Pancreas (tissue), 10 donors: ENCODE results near the gene GPX8. TPM values are rescaled to one million over a fixed set of nuclear protein-coding genes. Genes with fewer than 3 reads are reported as not detected.

Source experiments
- ATAC-seq, 4 donors: fragments of 200-7000 bp; cut with Tn5 transposase; one replicate each; pipeline versions ENCODE4 v1.8.0 to v1.9.1; 2020; ENCODE audit warnings: mild to moderate bottlenecking in 4 of 4, moderate library complexity in 4 of 4
- DNase-seq, 6 donors: peaks; one replicate each; pipeline ENCODE4 v3.0.0-alpha.2; 2020
- FAIRE-seq: peaks from 2 replicates; lab custom pipeline; 2012; peaks lifted over from hg19 to GRCh38; lab: Jason Lieb, UNC
- H3K27ac ChIP-seq, 4 donors: fragments of 200-600 bp; sonication (generic); 1 replicate in 3 of 4; 2 replicates in 1 of 4; pipeline versions ENCODE4 v1.5.0 to v1.8.0; 2020
- H3K27me3 ChIP-seq, 4 donors: fragments of 200-600 bp; one replicate each; pipeline ENCODE4 v1.8.0; 2021
- H3K36me3 ChIP-seq, 3 donors: fragments of 200-600 bp; sonication (generic) in 1 of 3; one replicate each; pipeline versions ENCODE4 v1.5.0 to v1.8.0; 2020 to 2021
- H3K4me1 ChIP-seq, 3 donors: fragments of 200-600 bp; one replicate each; pipeline ENCODE4 v1.8.0; 2021
- H3K4me3 ChIP-seq, 4 donors: fragments of 200-600 bp; sonication (generic) in 2 of 4; one replicate each; pipeline versions ENCODE4 v1.5.0 to v1.8.0; 2020 to 2021
- H3K9me3 ChIP-seq, 4 donors: fragments of 200-600 bp; one replicate each; pipeline ENCODE4 v1.8.0; 2021
- CTCF ChIP-seq, 4 donors: fragments of 200-600 bp; sonication (generic) in 3 of 4; IDR thresholded peaks; one replicate each; pipeline versions ENCODE4 v1.5.0 to v1.8.0; 2021; ENCODE audit warnings: antibody characterized with exemption in 4 of 4
- WGBS, 2 donors: extraction: QIAGEN DNeasy Blood & Tissue Kit; methylation state at CpG; one replicate each; pipeline ENCODE4 v1.1.7; 2013; 5-methylcytosine and 5-hydroxymethylcytosine counted together
- intact Hi-C, 3 donors: fragments of 100-400 bp; cut with DNase I; formaldehyde crosslinking; loops; one replicate each; pipeline versions ENCODE4 v1.11.1 to v1.14.2; 2022
- polyA plus RNA-seq, 2 donors: library from polyadenylated mRNA; stranded (reverse); fragments of 200-250 nt; gene quantifications; one replicate each; pipeline ENCODE4 v1.2.3, GENCODE V29; 2013
- total RNA-seq, 6 donors: library from RNA; stranded (reverse); fragmentation: NEBNext Ultra II Directional in 4 of 6; extraction: Animal tissue kit (Norgen Biotek cat#: 25700) in 4 of 6; gene quantifications; one replicate each; pipeline versions ENCODE4 v1.2.1 to v1.2.4, GENCODE V29; 2021 to 2023
- donor health status: healthy with polysubstance abuse.
- donor health status: DM: no; HTN: no; CAD: no; lungs with moderate emphysema.
- donor health status: DM: no; HTN: no; CAD: no.
- donor health status: control.
- donor health status: control.
- donor health status: Bipolar disorder and iron deficiency.
- donor health status: DM: yes; HTN: yes; CAD: no.
- donor health status: DM: no; HTN: no; CAD: no.
- donor health status: DM: no; HTN: no; CAD: no.
- donor health status: DM: yes; HTN: yes; CAD: no.

Gene GPX8
- total and polyA plus RNA-seq, 8 donors = 2.5 to 13.4 (median 4.6) TPM

GRCh38 chr5:55141945-55142690 is 17.9 kb upstream of the GPX8 start:
- TF ChIP-seq CTCF (IDR thresholded peaks at IDR 0.05) = no peak
- H3K4me1 ChIP-seq = no peaks in the 10 kb centered on the region
- H3K36me3 ChIP-seq = no peaks in the 10 kb centered on the region
- FAIRE-seq (no peak), ATAC-seq (no peak), DNase-seq (no peak)
- H3K4me3 ChIP-seq = no peak overlapping the region
- no peak overlapping the region for H3K27ac ChIP-seq
- H3K27me3 ChIP-seq = no peaks in the 10 kb centered on the region
- H3K9me3 ChIP-seq = no peaks in the 10 kb centered on the region
- 73 to 82% methylated on average over 9 of the region's 9 CpGs for WGBS, 2 donors
- intact Hi-C loops = loop anchor here in 2 of 3 donors (10.0 kb wide), 2 partner anchors 197 to 207 kb away; no protein-coding TSS in a partner anchor

GRCh38 chr5:55143624-55144023 is 16.3 kb upstream of the GPX8 start:
- ATAC-seq (no peak), DNase-seq (no peak), FAIRE-seq (no peak)
- TF ChIP-seq CTCF (IDR thresholded peaks at IDR 0.05) = no peak
- Histone ChIP-seq H3K4me3 (no peak overlapping the region), H3K36me3 (no peaks in the 10 kb centered on the region), H3K27ac (no peak overlapping the region), H3K27me3 (no peaks in the 10 kb centered on the region), H3K4me1 (no peaks in the 10 kb centered on the region), H3K9me3 (no peaks in the 10 kb centered on the region)
- 24 to 40% methylated on average over 4 of the region's 4 CpGs for WGBS, 2 donors
- intact Hi-C loops = loop anchor here in 2 of 3 donors (10.0 kb wide), 2 partner anchors 199 to 209 kb away; no protein-coding TSS in a partner anchor

- no peak for FAIRE-seq
- peak in 1 of 4 donors; percentile 8 for ATAC-seq
- Histone ChIP-seq H3K27me3 (no peaks in the 10 kb centered on the region), H3K9me3 (no peaks in the 10 kb centered on the region), H3K4me1 (no peaks in the 10 kb centered on the region), H3K27ac (no peak overlapping the region), H3K36me3 (no peaks in the 10 kb centered on the region), H3K4me3 (no peak overlapping the region)
- intact Hi-C loops = loop anchor here in 2 of 3 donors (5.0 to 10.0 kb wide), 3 partner anchors 201 to 239 kb away; no protein-coding TSS in a partner anchor
- no peak for TF ChIP-seq CTCF (IDR thresholded peaks at IDR 0.05)
- WGBS, 2 donors = 60 to 64% methylated on average over 8 of the region's 8 CpGs
- no peak for DNase-seq
Measured at GRCh38 chr5:55146080-55146479, 13.9 kb upstream of the GPX8 start.

- Histone ChIP-seq H3K4me3 (no peak overlapping the region), H3K36me3 (no peaks in the 10 kb centered on the region), H3K4me1 (no peaks in the 10 kb centered on the region), H3K9me3 (no peaks in the 10 kb centered on the region), H3K27me3 (no peaks in the 10 kb centered on the region), H3K27ac (no peak overlapping the region)
- DNase-seq = peak; percentile 65 to 86 (median 76)
- no peak for FAIRE-seq
- intact Hi-C loops = loop anchor here in 2 of 3 donors (5.0 to 10.0 kb wide), 3 partner anchors 202 to 239 kb away; no protein-coding TSS in a partner anchor
- ATAC-seq = peak; percentile 91 to 100 (median 98)
- peak; percentile 77 to 89 (median 82) for TF ChIP-seq CTCF (IDR thresholded peaks at IDR 0.05)
- 6 to 7% methylated on average over 11 of the region's 11 CpGs for WGBS, 2 donors
Measured at GRCh38 chr5:55146543-55147151, 13.3 kb upstream of the GPX8 start.
